ENCODE data around the gene ARFGAP2.

DNA sequence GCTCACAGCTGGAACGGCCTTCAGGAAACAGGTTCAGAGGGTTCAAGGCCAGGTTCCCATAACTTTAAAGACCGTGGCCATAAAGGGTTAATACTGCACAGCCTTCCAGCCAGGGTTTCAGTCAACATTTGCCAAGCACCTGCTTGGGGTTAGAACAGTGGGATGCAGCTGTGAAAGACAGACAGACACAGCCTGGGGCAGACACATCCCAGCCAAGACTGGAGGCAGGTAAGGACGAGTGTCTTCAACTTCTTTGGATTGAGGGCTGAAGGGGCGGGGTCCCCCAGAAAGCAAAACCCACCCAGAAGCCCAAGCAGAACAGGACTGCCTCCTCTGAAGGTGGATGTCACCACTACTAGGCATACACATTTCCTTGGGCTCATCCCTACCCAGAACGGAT is 14.3 kb downstream of the ARFGAP2 start:
- TF ChIP-seq, protein P1, sequence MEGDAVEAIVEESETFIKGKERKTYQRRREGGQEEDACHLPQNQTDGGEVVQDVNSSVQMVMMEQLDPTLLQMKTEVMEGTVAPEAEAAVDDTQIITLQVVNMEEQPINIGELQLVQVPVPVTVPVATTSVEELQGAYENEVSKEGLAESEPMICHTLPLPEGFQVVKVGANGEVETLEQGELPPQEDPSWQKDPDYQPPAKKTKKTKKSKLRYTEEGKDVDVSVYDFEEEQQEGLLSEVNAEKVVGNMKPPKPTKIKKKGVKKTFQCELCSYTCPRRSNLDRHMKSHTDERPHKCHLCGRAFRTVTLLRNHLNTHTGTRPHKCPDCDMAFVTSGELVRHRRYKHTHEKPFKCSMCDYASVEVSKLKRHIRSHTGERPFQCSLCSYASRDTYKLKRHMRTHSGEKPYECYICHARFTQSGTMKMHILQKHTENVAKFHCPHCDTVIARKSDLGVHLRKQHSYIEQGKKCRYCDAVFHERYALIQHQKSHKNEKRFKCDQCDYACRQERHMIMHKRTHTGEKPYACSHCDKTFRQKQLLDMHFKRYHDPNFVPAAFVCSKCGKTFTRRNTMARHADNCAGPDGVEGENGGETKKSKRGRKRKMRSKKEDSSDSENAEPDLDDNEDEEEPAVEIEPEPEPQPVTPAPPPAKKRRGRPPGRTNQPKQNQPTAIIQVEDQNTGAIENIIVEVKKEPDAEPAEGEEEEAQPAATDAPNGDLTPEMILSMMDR (conservative IDR thresholded peaks at IDR 0.05): no peak
- TF ChIP-seq ZFX (IDR thresholded peaks at IDR 0.05): no peak

Measured in C4-2B (cell line).